ENCODE results near the gene SGCD.

- TF ChIP-seq CTCF (IDR thresholded peaks at IDR 0.05): no peak
- no peak for TF ChIP-seq POLR2A (IDR thresholded peaks at IDR 0.05)
- TF ChIP-seq POLR2AphosphoS5 (IDR thresholded peaks at IDR 0.05): no peak
These were observed 105.8 kb downstream of the SGCD start for GRCh38 chr5:156432830-156433105.

All from transverse colon (tissue), 4 donors.